H9 (cell line): Measurements from ENCODE around the gene CLTCL1. TPM values are rescaled to one million over a fixed set of nuclear protein-coding genes. Genes with fewer than 3 reads are reported as not detected.

ENCODE experiments used
- DNase-seq: peaks from one replicate; pipeline ENCODE4 v3.0.0-alpha.2; 2017
- H2AFZ ChIP-seq: one replicate; pipeline ENCODE4 v1.6.1; 2013; ENCODE audit warnings: mild to moderate bottlenecking, low read length, control low read depth, moderate library complexity
- H2AK5ac ChIP-seq: 2 replicates; pipeline ENCODE4 v1.6.1; 2013; ENCODE audit warnings: low read length, control low read depth, mixed read lengths; ENCODE audit not compliant: insufficient read length
- H2BK120ac ChIP-seq: one replicate; pipeline ENCODE4 v1.6.1; 2013; ENCODE audit warnings: low read depth, mild to moderate bottlenecking, low read length, control low read depth, inconsistent platforms; ENCODE audit not compliant: poor library complexity, severe bottlenecking
- H2BK12ac ChIP-seq: 2 replicates; pipeline ENCODE4 v1.6.1; 2013; ENCODE audit warnings: low read length, control low read depth, mixed read lengths, low read depth; ENCODE audit not compliant: insufficient read length
- H2BK15ac ChIP-seq: 2 replicates; pipeline ENCODE4 v1.6.1; 2013; ENCODE audit warnings: low read depth, low read length, control low read depth
- H2BK20ac ChIP-seq: one replicate; pipeline ENCODE4 v1.6.1; 2013; ENCODE audit warnings: low read depth, mild to moderate bottlenecking, low read length, control low read depth, inconsistent platforms; ENCODE audit not compliant: poor library complexity, severe bottlenecking
- H2BK5ac ChIP-seq: 2 replicates; pipeline ENCODE4 v1.6.1; 2013; ENCODE audit warnings: low read length, control low read depth, mixed read lengths; ENCODE audit not compliant: insufficient read length
- H3K14ac ChIP-seq: 2 replicates; pipeline ENCODE4 v1.6.1; 2013; ENCODE audit warnings: low read length, control low read depth; ENCODE audit not compliant: insufficient read depth
- H3K18ac ChIP-seq: 2 replicates; pipeline ENCODE4 v1.6.1; 2013; ENCODE audit warnings: low read depth, mild to moderate bottlenecking, mixed read lengths, low read length, control low read depth; ENCODE audit not compliant: insufficient read length
- H3K23ac ChIP-seq: 2 replicates; pipeline ENCODE4 v1.6.1; 2013; ENCODE audit warnings: low read length, control low read depth, mixed read lengths, low read depth; ENCODE audit not compliant: insufficient read length
- H3K23me2 ChIP-seq: 2 replicates; pipeline ENCODE4 v1.6.1; 2013; ENCODE audit warnings: low read depth, mild to moderate bottlenecking, mixed read lengths, low read length, control low read depth; ENCODE audit not compliant: insufficient read length, poor library complexity, severe bottlenecking
- H3K27ac ChIP-seq: 2 replicates; pipeline ENCODE4 v1.5.1; 2013; ENCODE audit warnings: low read length, control low read depth, mixed read lengths, low read depth; ENCODE audit not compliant: insufficient read length
- H3K27me3 ChIP-seq: 2 replicates; pipeline ENCODE4 v1.6.1; 2013; ENCODE audit warnings: low read length, control low read depth, inconsistent platforms; ENCODE audit not compliant: insufficient read depth
- H3K4ac ChIP-seq: 2 replicates; pipeline ENCODE4 v1.6.1; 2013; ENCODE audit warnings: low read depth, mild to moderate bottlenecking, control low read depth, inconsistent platforms, low read length, moderate library complexity
- H3K4me1 ChIP-seq: 2 replicates; pipeline ENCODE4 v1.6.1; 2013; ENCODE audit warnings: low read length, control low read depth, inconsistent platforms; ENCODE audit not compliant: insufficient read depth
- H3K4me2 ChIP-seq: 2 replicates; pipeline ENCODE4 v1.6.1; 2013; ENCODE audit warnings: low read length, control low read depth, mixed read lengths; ENCODE audit not compliant: insufficient read length, insufficient read depth
- H3K56ac ChIP-seq: 2 replicates; pipeline ENCODE4 v1.6.1; 2013; ENCODE audit warnings: low read depth, mild to moderate bottlenecking, mixed read lengths, low read length, control low read depth; ENCODE audit not compliant: insufficient read length
- H3K79me1 ChIP-seq: 2 replicates; pipeline ENCODE4 v1.6.1; 2013; ENCODE audit warnings: low read depth, mild to moderate bottlenecking, moderate library complexity, low read length, control low read depth, inconsistent platforms; ENCODE audit not compliant: insufficient read depth, poor library complexity, severe bottlenecking
- H3K79me2 ChIP-seq: 2 replicates; pipeline ENCODE4 v1.6.1; 2013; ENCODE audit warnings: low read length, control low read depth, inconsistent platforms; ENCODE audit not compliant: insufficient read depth
- H3K9ac ChIP-seq: 2 replicates; pipeline ENCODE4 v1.6.1; 2013; ENCODE audit warnings: low read length, control low read depth, mixed read lengths; ENCODE audit not compliant: insufficient read length; ENCODE audit errors: extremely low read depth
- H3K9me3 ChIP-seq: one replicate; pipeline ENCODE4 v1.6.1; 2013; ENCODE audit warnings: low read depth, low read length, inconsistent platforms; ENCODE audit not compliant: control insufficient read depth
- H3T11ph ChIP-seq: one replicate; pipeline ENCODE4 v1.6.1; 2013; ENCODE audit warnings: mild to moderate bottlenecking, low read length, control low read depth, inconsistent platforms
- H4K20me1 ChIP-seq: one replicate; pipeline ENCODE4 v1.6.1; 2013; ENCODE audit not compliant: control insufficient read depth, insufficient read length, insufficient read depth
- H4K5ac ChIP-seq: 2 replicates; pipeline ENCODE4 v1.6.1; 2013; ENCODE audit warnings: low read depth, mild to moderate bottlenecking, mixed read lengths, low read length, control low read depth; ENCODE audit not compliant: insufficient read length
- H4K8ac ChIP-seq: replicated peaks from 2 replicates; pipeline ENCODE4 v1.6.1; 2013; ENCODE audit warnings: low read length, control low read depth, mixed read lengths, low read depth; ENCODE audit not compliant: insufficient read length
- H4K91ac ChIP-seq: 2 replicates; pipeline ENCODE4 v1.6.1; 2013; ENCODE audit warnings: low read depth, mild to moderate bottlenecking, moderate library complexity, mixed read lengths, low read length, control low read depth; ENCODE audit not compliant: insufficient read length
- H3K27ac Mint-ChIP-seq, 3 experiments: 2 replicates in 2 of 3; 3 replicates in 1 of 3; pipeline ENCODE4 v1.8.0; 2020 to 2021; ENCODE audit warnings: mixed read lengths in 3 of 3, mild to moderate bottlenecking in 1 of 3, moderate library complexity in 1 of 3
- H3K27me3 Mint-ChIP-seq: 2 replicates; pipeline ENCODE4 v1.8.0; 2021; ENCODE audit warnings: low read depth, mild to moderate bottlenecking, moderate library complexity, mixed read lengths
- H3K36me3 Mint-ChIP-seq, 3 experiments: 2 replicates in 2 of 3; 3 replicates in 1 of 3; pipeline ENCODE4 v1.8.0; 2020 to 2021; ENCODE audit warnings: low read depth in 3 of 3, mixed read lengths in 3 of 3; ENCODE audit not compliant: insufficient read depth in 1 of 3
- H3K4me1 Mint-ChIP-seq, 2 experiments: 2 replicates each; pipeline ENCODE4 v1.8.0; 2020; ENCODE audit warnings: mixed read lengths in 2 of 2
- H3K4me3 Mint-ChIP-seq, 2 experiments: 2 replicates in 1 of 2; 3 replicates in 1 of 2; pipeline ENCODE4 v1.8.0; 2020 to 2021; ENCODE audit warnings: mild to moderate bottlenecking in 2 of 2, mixed read lengths in 2 of 2, moderate library complexity in 1 of 2
- H3K9me3 Mint-ChIP-seq, 2 experiments: 2 replicates in 1 of 2; 3 replicates in 1 of 2; pipeline ENCODE4 v1.8.0; 2020; ENCODE audit warnings: mild to moderate bottlenecking in 2 of 2, mixed read lengths in 2 of 2, moderate library complexity in 1 of 2
- WGBS: extraction: QIAGEN DNeasy Blood & Tissue Kit; methylation state at CpG from one replicate; pipeline ENCODE4 v1.1.7; 2013; ENCODE audit warnings: missing lambda C conversion rate, low lambda C conversion rate, mixed read lengths; ENCODE audit not compliant: insufficient read length; ENCODE audit errors: extremely low coverage; 5-methylcytosine and 5-hydroxymethylcytosine counted together
- total RNA-seq: library from RNA; stranded (reverse); gene quantifications from 2 replicates; pipeline ENCODE4 v1.2.1, GENCODE V29; 2021
- TF ChIP-seq, protein P1 (sequence below): fragments of 200-600 bp; sonication (generic); conservative IDR thresholded peaks from 3 replicates; pipeline ENCODE4 v1.8.0; 2021; ENCODE audit warnings: antibody characterized with exemption, mild to moderate bottlenecking

Gene CLTCL1
- total RNA-seq, 1 experiment from 2014 or later: 11.1 TPM

DNA sequence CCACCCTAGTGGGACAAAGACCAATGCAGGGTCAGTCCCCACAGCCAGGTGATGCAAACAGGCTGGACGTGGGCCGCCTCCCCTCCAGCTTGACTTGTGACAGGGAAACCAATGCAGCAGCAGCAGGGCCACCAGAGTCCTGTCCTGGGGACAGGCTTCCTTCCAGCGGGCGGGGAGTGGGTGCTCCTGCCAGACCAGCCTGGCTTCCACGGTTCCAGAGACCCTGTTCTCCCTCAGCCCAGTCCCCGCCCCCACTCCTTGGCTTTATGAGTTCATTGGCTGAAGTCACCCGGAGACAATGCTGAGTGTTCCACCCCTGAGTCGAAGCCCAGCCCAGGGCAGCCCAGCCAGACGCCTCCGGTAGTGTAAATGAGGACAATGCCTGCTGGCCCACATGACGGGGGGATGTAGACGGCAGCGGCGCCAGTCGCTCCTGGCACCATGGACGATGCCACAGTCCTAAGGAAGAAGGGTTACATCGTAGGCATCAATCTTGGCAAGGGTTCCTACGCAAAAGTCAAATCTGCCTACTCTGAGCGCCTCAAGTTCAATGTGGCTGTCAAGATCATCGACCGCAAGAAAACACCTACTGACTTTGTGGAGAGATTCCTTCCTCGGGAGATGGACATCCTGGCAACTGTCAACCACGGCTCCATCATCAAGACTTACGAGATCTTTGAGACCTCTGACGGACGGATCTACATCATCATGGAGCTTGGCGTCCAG is 160.4 kb downstream of the CLTCL1 start, which contains the start of gene TSSK2:
Gene TSSK2, plus strand, starts transcription at position 350 of the 726 bp plus-strand sequence. Its CDS starts 92 bp downstream, at position 442.
- Histone ChIP-seq H3K4ac (no peak within 1 kb of the TSS), H2BK15ac (no peak within 1 kb of the TSS), H2BK5ac (no peak within 1 kb of the TSS), H4K5ac (no peak within 1 kb of the TSS), H3K79me1 (no peaks in the 10 kb centered on the region), H4K8ac (no peak within 1 kb of the TSS), H3K18ac (no peak within 1 kb of the TSS), H2BK20ac (no peak within 1 kb of the TSS), H3K4me2 (no peak within 1 kb of the TSS), H2BK120ac (no peak within 1 kb of the TSS), H3T11ph (no peak within 1 kb of the TSS), H3K9ac (no peak within 1 kb of the TSS), H3K14ac (no peak within 1 kb of the TSS), H3K27me3 (no peaks in the 10 kb centered on the region), H2AK5ac (no peak within 1 kb of the TSS), H3K23ac (no peak within 1 kb of the TSS), H3K4me1 (no peaks in the 10 kb centered on the region), H3K56ac (no peak within 1 kb of the TSS), H4K20me1 (no peaks in the 10 kb centered on the region), H4K91ac (no peak within 1 kb of the TSS), H3K27ac (no peak within 1 kb of the TSS), H3K23me2 (no peaks in the 10 kb centered on the region), H3K79me2 (no peaks in the 10 kb centered on the region), H2AFZ (no peak within 1 kb of the TSS), H2BK12ac (no peak within 1 kb of the TSS), H3K9me3 (no peaks in the 10 kb centered on the region)
- peak within 1 kb of the TSS in 1 of 3 experiments; percentile 56; a peak in 2 of 7 replicates for H3K27ac Mint-ChIP-seq
- no CpG with 5 or more reads among the region's 27 CpGs for WGBS
- no peaks in the 10 kb centered on the region; the same call in 1 of the 2 replicates for H3K27me3 Mint-ChIP-seq
- no peaks in the 10 kb centered on the region; a peak in 1 of 4 replicates for H3K4me1 Mint-ChIP-seq
- no peaks in the 10 kb centered on the region for H3K9me3 Mint-ChIP-seq
- H3K4me3 Mint-ChIP-seq: no peak within 1 kb of the TSS
- H3K36me3 Mint-ChIP-seq: peaks cover 8 to 42% (median 22%) of the 10 kb centered on the region in 3 experiments
- peak; percentile 63 for DNase-seq
- TF ChIP-seq, protein P1, sequence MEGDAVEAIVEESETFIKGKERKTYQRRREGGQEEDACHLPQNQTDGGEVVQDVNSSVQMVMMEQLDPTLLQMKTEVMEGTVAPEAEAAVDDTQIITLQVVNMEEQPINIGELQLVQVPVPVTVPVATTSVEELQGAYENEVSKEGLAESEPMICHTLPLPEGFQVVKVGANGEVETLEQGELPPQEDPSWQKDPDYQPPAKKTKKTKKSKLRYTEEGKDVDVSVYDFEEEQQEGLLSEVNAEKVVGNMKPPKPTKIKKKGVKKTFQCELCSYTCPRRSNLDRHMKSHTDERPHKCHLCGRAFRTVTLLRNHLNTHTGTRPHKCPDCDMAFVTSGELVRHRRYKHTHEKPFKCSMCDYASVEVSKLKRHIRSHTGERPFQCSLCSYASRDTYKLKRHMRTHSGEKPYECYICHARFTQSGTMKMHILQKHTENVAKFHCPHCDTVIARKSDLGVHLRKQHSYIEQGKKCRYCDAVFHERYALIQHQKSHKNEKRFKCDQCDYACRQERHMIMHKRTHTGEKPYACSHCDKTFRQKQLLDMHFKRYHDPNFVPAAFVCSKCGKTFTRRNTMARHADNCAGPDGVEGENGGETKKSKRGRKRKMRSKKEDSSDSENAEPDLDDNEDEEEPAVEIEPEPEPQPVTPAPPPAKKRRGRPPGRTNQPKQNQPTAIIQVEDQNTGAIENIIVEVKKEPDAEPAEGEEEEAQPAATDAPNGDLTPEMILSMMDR: no peak
